Epithelial cell of esophagus (primary cell): Measurements from ENCODE around the gene FHOD3.

Experiments used
- DNase-seq: peaks from one replicate; pipeline ENCODE4 v3.0.0; 2010; ENCODE audit warnings: low read depth
- H3K4me3 ChIP-seq: 2 replicates; pipeline ENCODE4 v1.5.1; 2011; ENCODE audit warnings: mild to moderate bottlenecking, low read length, control low read depth
- CTCF ChIP-seq: IDR thresholded peaks from 2 replicates; pipeline ENCODE4 v1.5.1; 2011; ENCODE audit warnings: low read depth, mild to moderate bottlenecking, low read length, control low read depth, inconsistent platforms; ENCODE audit not compliant: insufficient read depth; ENCODE audit errors: missing control alignments

FHOD3 gene

GRCh38 chr18:36300211-36300610, 2.7 kb downstream of the FHOD3 start:
- no peak for DNase-seq
- TF ChIP-seq CTCF: no peak
- no peak overlapping the region for H3K4me3 ChIP-seq

GRCh38 chr18:36301884-36302283, 4.4 kb downstream of the FHOD3 start:
- no peak overlapping the region for H3K4me3 ChIP-seq
- TF ChIP-seq CTCF: no peak
- DNase-seq: no peak

- H3K4me3 ChIP-seq: no peak overlapping the region
- DNase-seq: peak; percentile 54
- TF ChIP-seq CTCF: no peak
These were observed 5.2 kb downstream of the FHOD3 start for GRCh38 chr18:36302676-36303075.

- no peak overlapping the region for H3K4me3 ChIP-seq
- DNase-seq: no peak
- TF ChIP-seq CTCF: no peak
These were observed 5.8 kb downstream of the FHOD3 start for GRCh38 chr18:36303211-36303844.

GRCh38 chr18:36304723-36305122, 7.2 kb downstream of the FHOD3 start:
- TF ChIP-seq CTCF: no peak
- DNase-seq: no peak

GRCh38 chr18:36305375-36305774, 7.9 kb downstream of the FHOD3 start:
- TF ChIP-seq CTCF: no peak
- no peak overlapping the region for H3K4me3 ChIP-seq
- DNase-seq: no peak

More at GRCh38 chr18:36304723-36305122, 7.2 kb downstream of the FHOD3 start:
- no peak overlapping the region for H3K4me3 ChIP-seq

DNA sequence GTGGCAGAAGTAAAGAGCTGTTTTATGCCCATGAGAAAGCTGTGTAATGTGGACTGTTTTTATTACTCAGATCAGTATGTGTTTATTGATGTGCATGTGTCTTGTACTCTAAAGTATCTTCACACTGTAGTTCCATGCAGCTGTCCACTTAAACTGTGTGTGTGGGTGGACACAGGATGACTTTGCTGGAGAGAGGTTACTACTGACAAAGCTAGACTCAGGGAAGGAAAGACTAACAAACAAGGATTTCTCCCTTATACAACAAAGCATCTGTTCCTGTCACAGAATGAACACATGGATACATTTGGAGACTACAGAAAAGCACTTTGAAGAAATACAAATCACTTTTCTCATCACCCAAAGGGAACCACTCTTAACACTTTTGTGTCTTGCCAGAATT, 10.0 kb downstream of the FHOD3 start:
- no peak for TF ChIP-seq CTCF
- DNase-seq: no peak
- no peak overlapping the region for H3K4me3 ChIP-seq
